HepG2 (cell line): ENCODE measurements around the gene SEPHS2. TPM values are rescaled to one million over a fixed set of nuclear protein-coding genes. Genes with fewer than 3 reads are reported as not detected.

Experiments
- CTCF ChIP-seq: sonication (generic); formaldehyde crosslinking; IDR thresholded peaks from 2 replicates; pipeline ENCODE4 v1.5.0; 2020; ENCODE audit warnings: mild to moderate bottlenecking, missing genetic modification reagents, moderate library complexity
- E2F1 ChIP-seq: sonication (generic); formaldehyde crosslinking; IDR thresholded peaks from 2 replicates; pipeline ENCODE4 v1.5.0; 2020; ENCODE audit warnings: missing genetic modification reagents
- FIP1L1 ChIP-seq: fragments of 200-400 bp; formaldehyde crosslinking; IDR thresholded peaks from 2 replicates; pipeline ENCODE4 v1.6.1; 2018; ENCODE audit warnings: low read depth, mild to moderate bottlenecking, low read length, moderate library complexity, borderline replicate concordance; ENCODE audit not compliant: insufficient read depth
- ISX ChIP-seq: sonication (generic); formaldehyde crosslinking; conservative IDR thresholded peaks from 2 replicates; pipeline ENCODE4 v1.5.0; 2020; ENCODE audit warnings: missing genetic modification reagents
- PREB ChIP-seq: sonication (generic); formaldehyde crosslinking; IDR thresholded peaks from 2 replicates; pipeline ENCODE4 v1.4.0; 2020; ENCODE audit warnings: missing genetic modification reagents
- RORA ChIP-seq: sonication (generic); formaldehyde crosslinking; IDR thresholded peaks from 2 replicates; pipeline ENCODE4 v1.5.0; 2020; ENCODE audit warnings: mild to moderate bottlenecking, missing genetic modification reagents, moderate library complexity
- TFAP4 ChIP-seq: sonication (generic); IDR thresholded peaks from 2 replicates; pipeline ENCODE4 v1.6.1; 2016; ENCODE audit warnings: low read depth, borderline replicate concordance
- ZBTB46 ChIP-seq: sonication (generic); formaldehyde crosslinking; IDR thresholded peaks from 2 replicates; pipeline ENCODE4 v1.4.0; 2020; ENCODE audit warnings: mild to moderate bottlenecking, missing genetic modification reagents, borderline replicate concordance
- ZBTB49 ChIP-seq: sonication (generic); formaldehyde crosslinking; IDR thresholded peaks from 2 replicates; pipeline ENCODE4 v1.4.0; 2020; ENCODE audit warnings: missing genetic modification reagents, borderline replicate concordance
- ZNF276 ChIP-seq: sonication (generic); formaldehyde crosslinking; IDR thresholded peaks from 2 replicates; pipeline ENCODE4 v1.4.0; 2020; ENCODE audit warnings: mild to moderate bottlenecking, low read depth, missing genetic modification reagents
- ZNF629 ChIP-seq: sonication (generic); formaldehyde crosslinking; conservative IDR thresholded peaks from 2 replicates; pipeline ENCODE4 v1.5.0; 2020; ENCODE audit warnings: missing genetic modification reagents
- ZNF7 ChIP-seq: IDR thresholded peaks from 2 replicates; pipeline ENCODE4 v1.6.1; 2016; ENCODE audit warnings: missing biosample characterization, missing genetic modification reagents
- ZNF704 ChIP-seq: sonication (generic); formaldehyde crosslinking; IDR thresholded peaks from 2 replicates; pipeline ENCODE4 v1.8.1; 2023; ENCODE audit warnings: mild to moderate bottlenecking, inconsistent platforms, moderate library complexity, missing genetic modification reagents, borderline replicate concordance
- ZNF816 ChIP-seq: sonication (generic); formaldehyde crosslinking; IDR thresholded peaks from 2 replicates; pipeline ENCODE4 v1.8.0; 2022; ENCODE audit warnings: missing genetic modification reagents, mild to moderate bottlenecking, borderline replicate concordance
- polyA plus RNA-seq, 8 experiments: library from polyadenylated mRNA; depleted of rRNA in 3 of 8; stranded (reverse) in 7 of 8; unstranded in 1 of 8; fragments of >200 nt; fragmentation: Illumina TruSeq in 4 of 8; extraction: Trizol in 4 of 8; gene quantifications; 2 replicates each; pipeline versions ENCODE4 v1.2.1 to v1.2.3, GENCODE V29; 2011 to 2016; ENCODE audit warnings: low read depth in 4 of 8, missing spikeins in 1 of 8, mixed read lengths in 1 of 8; ENCODE audit not compliant: insufficient read depth in 1 of 8
- total RNA-seq, 5 experiments: library from RNA; depleted of rRNA; stranded (reverse); fragments of >200 nt; fragmentation: Illumina TruSeq; extraction: Trizol; gene quantifications; 2 replicates each; pipeline ENCODE4 v1.2.3, GENCODE V29; 2016; ENCODE audit warnings: low read depth in 1 of 5

Gene SEPHS2
- total and polyA plus RNA-seq, 2 of the 13 experiments (the other 11 are each of a cell fraction or from before 2014, with no cell fraction given) = 20.7 to 127 TPM

- no peak; the same call in 1 of the 2 replicates for TF ChIP-seq CTCF (CRISPR knock-in tag)
- no peak for TF ChIP-seq TFAP4
- TF ChIP-seq ZNF276 (CRISPR knock-in tag) = no peak
- 0 out of 2 replicates have a peak, but pooled peaks have one; percentile 35 for TF ChIP-seq ZNF629 (CRISPR knock-in tag)
- no peak for TF ChIP-seq FIP1L1
- TF ChIP-seq PREB (CRISPR knock-in tag) = no peak
- TF ChIP-seq E2F1 = no peak
- TF ChIP-seq RORA (CRISPR knock-in tag) = no peak
- TF ChIP-seq ZBTB49 (CRISPR knock-in tag) = no peak
- TF ChIP-seq ZNF816 = peak; percentile 39; the same call in 1 of the 2 replicates
- no peak for TF ChIP-seq ISX (CRISPR knock-in tag)
- TF ChIP-seq ZNF704 (CRISPR knock-in tag) = no peak
- no peak for TF ChIP-seq ZNF7 (CRISPR knock-in tag)
- TF ChIP-seq ZBTB46 = no peak
These were observed 43.3 kb upstream of the SEPHS2 start (continued) for GRCh38 chr16:30488764-30489605.
